HEK293 (cell line): ENCODE data around the gene DNM1.
A peak's percentile ranks its signal among the peaks of the same experiment; 100 is the strongest.

Experiments used
- CTCF ChIA-PET: fragments of 350-600 bp; formaldehyde crosslinking; extraction: SDS; loops from one replicate; lab custom pipeline; 2021; ENCODE audit warnings: antibody characterized with exemption; lab: Yijun Ruan, JAX
- POLR2A ChIA-PET: fragments of 300-600 bp; formaldehyde crosslinking; extraction: SDS; loops from one replicate; lab custom pipeline; 2020; ENCODE audit warnings: antibody characterized with exemption, inconsistent platforms; lab: Yijun Ruan, JAX
- H3K27ac ChIP-seq: fragments of 200-500 bp; sonication (Bioruptor generic); 2 replicates; pipeline ENCODE4 v1.5.1; 2014; ENCODE audit warnings: low read depth, low read length, control low read depth, inconsistent platforms; ENCODE audit errors: extremely low read depth
- H3K36me3 ChIP-seq, 2 experiments: fragments of 200-500 bp in 1 of 2; sonication (Bioruptor generic) in 1 of 2; 1 replicate in 1 of 2; 2 replicates in 1 of 2; pipeline ENCODE4 v1.5.1; 2014 to 2017; ENCODE audit warnings: inconsistent platforms in 2 of 2, low read length in 2 of 2; ENCODE audit not compliant: control insufficient read depth in 2 of 2, insufficient read depth in 1 of 2
- H3K4me1 ChIP-seq: fragments of 200-500 bp; sonication (Bioruptor generic); 2 replicates; pipeline ENCODE4 v1.5.1; 2014; ENCODE audit warnings: mild to moderate bottlenecking, low read length, inconsistent platforms; ENCODE audit not compliant: control insufficient read depth, insufficient read depth
- H3K4me3 ChIP-seq: 2 replicates; pipeline ENCODE4 v1.5.1; 2011; ENCODE audit warnings: low read depth, mild to moderate bottlenecking, control low read depth, low read length, moderate library complexity
- H3K9me3 ChIP-seq: fragments of 200-500 bp; sonication (Bioruptor generic); 2 replicates; pipeline ENCODE4 v1.5.1; 2014; ENCODE audit warnings: low read depth, low read length, inconsistent platforms; ENCODE audit not compliant: control insufficient read depth, insufficient read depth
- EGR2 ChIP-seq: fragments of 450-650 bp; formaldehyde crosslinking; IDR thresholded peaks from 2 replicates; pipeline ENCODE4 v1.5.1; 2016; ENCODE audit warnings: low read depth, missing biosample characterization, missing genetic modification characterization
- SALL2 ChIP-seq: fragments of 450-650 bp; formaldehyde crosslinking; IDR thresholded peaks from 2 replicates; pipeline ENCODE4 v1.5.0; 2017; ENCODE audit warnings: missing biosample characterization, mild to moderate bottlenecking, missing genetic modification characterization, borderline replicate concordance
- SCRT2 ChIP-seq: fragments of 450-650 bp; formaldehyde crosslinking; IDR thresholded peaks from 2 replicates; pipeline ENCODE4 v1.5.1; 2016; ENCODE audit warnings: missing biosample characterization, missing genetic modification characterization
- ZFHX2 ChIP-seq: fragments of 450-650 bp; formaldehyde crosslinking; conservative IDR thresholded peaks from 2 replicates; pipeline ENCODE4 v1.5.1; 2016; ENCODE audit warnings: missing biosample characterization, missing genetic modification characterization
- ZNF114 ChIP-seq: fragments of 450-650 bp; formaldehyde crosslinking; IDR thresholded peaks from 2 replicates; pipeline ENCODE4 v1.5.0; 2017; ENCODE audit warnings: missing biosample characterization, missing genetic modification characterization
- ZNF302 ChIP-seq: fragments of 450-650 bp; formaldehyde crosslinking; IDR thresholded peaks from 2 replicates; pipeline ENCODE4 v1.5.1; 2016; ENCODE audit warnings: missing biosample characterization, missing genetic modification characterization, low read depth
- ZNF423 ChIP-seq: fragments of 450-650 bp; formaldehyde crosslinking; IDR thresholded peaks from 2 replicates; pipeline ENCODE4 v1.5.1; 2016; ENCODE audit warnings: missing biosample characterization, missing genetic modification characterization
- ZNF596 ChIP-seq: fragments of 450-650 bp; IDR thresholded peaks from 2 replicates; pipeline ENCODE4 v1.5.0; 2018; ENCODE audit warnings: missing biosample characterization, mild to moderate bottlenecking, missing genetic modification characterization, moderate library complexity
- TF ChIP-seq, protein P1 (sequence below): fragments of 450-650 bp; formaldehyde crosslinking; IDR thresholded peaks from 2 replicates; pipeline ENCODE4 v1.5.1; 2016; ENCODE audit warnings: missing biosample characterization, missing genetic modification characterization
- TF ChIP-seq, protein P2 (sequence below): fragments of 450-650 bp; formaldehyde crosslinking; IDR thresholded peaks from 2 replicates; pipeline ENCODE4 v1.5.1; 2016; ENCODE audit warnings: missing biosample characterization, missing genetic modification characterization
- TF ChIP-seq, protein P3 (sequence below): fragments of 450-650 bp; formaldehyde crosslinking; IDR thresholded peaks from 2 replicates; pipeline ENCODE4 v1.5.1; 2016; ENCODE audit warnings: missing biosample characterization, missing genetic modification characterization

The DNM1 gene

DNA sequence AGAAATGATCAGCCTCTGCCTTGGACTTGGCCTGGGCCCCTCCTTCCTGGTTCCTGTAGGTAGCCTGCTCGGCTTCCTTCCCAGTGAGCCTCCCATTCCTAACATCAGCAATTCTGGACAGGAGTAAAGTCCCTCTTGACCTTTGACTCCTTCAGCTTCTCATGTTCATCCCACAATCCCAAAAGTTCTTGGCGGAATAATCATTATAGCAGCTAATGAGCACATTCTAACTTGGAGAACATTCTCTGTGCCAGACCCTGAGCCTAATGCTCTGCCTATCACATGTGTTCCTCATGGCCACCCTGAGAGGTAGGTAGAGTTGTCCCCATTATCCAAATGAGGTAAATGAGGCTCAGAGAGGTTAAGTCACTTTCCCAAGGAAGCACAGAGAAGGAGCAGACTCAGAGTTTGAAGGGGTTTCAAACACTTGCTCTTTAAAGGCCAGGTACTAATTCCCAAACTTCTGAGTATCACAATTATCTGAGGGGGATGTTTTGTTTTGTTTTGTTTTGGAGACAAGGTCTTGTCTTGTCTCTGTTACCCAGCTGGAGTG, 94.1 kb downstream of the DNM1 start:
- no peaks in the 10 kb centered on the region for H3K4me1 ChIP-seq
- H3K36me3 ChIP-seq, result no peaks in the 10 kb centered on the region
- POLR2A ChIA-PET, result no interaction called here
- H3K4me3 ChIP-seq, result no peak overlapping the region
- H3K9me3 ChIP-seq, result no peaks in the 10 kb centered on the region
- no peak overlapping the region for H3K27ac ChIP-seq
- CTCF ChIA-PET, result interaction anchor here (0.5 to 2.4 kb wide), 7 partner anchors 8 to 781 kb away, joined by 3 to 11 read pairs (median 4); no protein-coding TSS in a partner anchor
- TF ChIP-seq EGR2 (tag by site-specific recombination), result no peak
- TF ChIP-seq, protein P1, sequence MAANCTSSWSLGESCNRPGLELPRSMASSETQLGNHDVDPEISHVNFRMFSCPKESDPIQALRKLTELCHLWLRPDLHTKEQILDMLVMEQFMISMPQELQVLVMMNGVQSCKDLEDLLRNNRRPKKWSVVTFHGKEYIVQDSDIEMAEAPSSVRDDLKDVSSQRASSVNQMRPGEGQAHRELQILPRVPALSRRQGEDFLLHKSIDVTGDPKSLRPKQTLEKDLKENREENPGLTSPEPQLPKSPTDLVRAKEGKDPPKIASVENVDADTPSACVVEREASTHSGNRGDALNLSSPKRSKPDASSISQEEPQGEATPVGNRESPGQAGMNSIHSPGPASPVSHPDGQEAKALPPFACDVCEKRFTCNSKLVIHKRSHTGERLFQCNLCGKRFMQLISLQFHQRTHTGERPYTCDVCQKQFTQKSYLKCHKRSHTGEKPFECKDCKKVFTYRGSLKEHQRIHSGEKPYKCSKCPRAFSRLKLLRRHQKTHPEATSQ (tag by site-specific recombination), result no peak
- TF ChIP-seq ZNF302 (tag by site-specific recombination), result no peak
- TF ChIP-seq, protein P2, sequence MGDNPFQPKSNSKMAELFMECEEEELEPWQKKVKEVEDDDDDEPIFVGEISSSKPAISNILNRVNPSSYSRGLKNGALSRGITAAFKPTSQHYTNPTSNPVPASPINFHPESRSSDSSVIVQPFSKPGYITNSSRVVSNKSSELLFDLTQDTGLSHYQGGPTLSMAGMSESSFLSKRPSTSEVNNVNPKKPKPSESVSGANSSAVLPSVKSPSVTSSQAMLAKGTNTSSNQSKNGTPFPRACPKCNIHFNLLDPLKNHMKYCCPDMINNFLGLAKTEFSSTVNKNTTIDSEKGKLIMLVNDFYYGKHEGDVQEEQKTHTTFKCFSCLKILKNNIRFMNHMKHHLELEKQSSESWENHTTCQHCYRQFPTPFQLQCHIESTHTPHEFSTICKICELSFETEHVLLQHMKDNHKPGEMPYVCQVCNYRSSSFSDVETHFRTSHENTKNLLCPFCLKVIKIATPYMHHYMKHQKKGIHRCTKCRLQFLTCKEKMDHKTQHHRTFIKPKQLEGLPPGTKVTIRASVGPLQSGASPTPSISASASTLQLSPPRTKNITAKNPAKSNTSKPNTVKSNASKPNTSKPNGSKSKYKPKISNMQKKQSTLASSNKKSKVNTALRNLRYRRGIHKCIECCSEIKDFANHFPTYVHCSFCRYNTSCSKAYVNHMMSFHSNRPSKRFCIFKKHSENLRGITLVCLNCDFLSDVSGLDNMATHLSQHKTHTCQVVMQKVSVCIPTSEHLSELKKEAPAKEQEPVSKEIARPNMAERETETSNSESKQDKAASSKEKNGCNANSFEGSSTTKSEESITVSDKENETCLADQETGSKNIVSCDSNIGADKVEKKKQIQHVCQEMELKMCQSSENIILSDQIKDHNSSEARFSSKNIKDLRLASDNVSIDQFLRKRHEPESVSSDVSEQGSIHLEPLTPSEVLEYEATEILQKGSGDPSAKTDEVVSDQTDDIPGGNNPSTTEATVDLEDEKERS (tag by site-specific recombination), result no peak
- TF ChIP-seq ZNF423 (tag by site-specific recombination), result no peak

DNA sequence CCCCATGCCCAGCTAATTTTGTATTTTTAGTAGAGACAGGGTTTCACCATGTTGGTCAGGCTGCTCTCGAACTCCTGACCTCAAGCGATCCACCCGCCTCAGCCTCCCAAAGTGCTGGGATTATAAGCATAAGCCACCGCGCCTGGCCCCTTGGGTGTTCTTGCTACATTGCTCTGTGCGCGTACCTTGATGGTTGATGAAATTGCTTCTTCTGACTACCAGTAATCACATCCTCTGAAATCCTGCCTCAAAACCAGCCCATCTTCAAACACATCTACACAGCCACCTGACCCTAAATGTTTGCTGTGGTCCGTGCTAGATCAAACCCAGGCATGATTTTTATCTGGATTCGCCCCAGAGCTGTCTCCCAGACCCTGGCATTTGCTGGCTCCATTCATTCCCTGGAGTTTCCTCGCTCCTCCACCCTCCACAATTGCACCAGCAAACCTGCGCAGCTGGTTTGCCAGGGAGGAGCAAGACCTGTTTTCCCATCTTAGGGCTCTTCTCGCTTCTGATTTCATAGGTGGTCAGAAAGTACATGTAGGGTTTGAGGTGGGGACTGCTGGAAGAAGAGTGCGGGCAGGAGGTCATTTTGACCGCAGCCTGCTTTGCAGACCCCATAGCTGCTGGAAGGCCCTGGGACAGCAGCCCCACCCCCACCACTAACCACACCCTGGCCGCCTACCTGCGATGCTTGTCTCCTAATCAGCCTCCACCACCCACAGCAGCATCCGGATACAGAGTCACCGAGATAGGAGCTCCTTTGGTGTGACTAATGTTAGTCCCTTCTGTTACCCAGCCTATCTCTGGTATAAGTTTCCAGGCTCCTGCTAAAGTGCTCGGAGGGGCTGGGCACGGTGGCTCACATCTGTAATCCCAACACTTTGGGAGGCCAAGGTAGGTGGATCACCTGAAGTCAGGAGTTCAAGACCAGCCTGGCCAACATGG, 95.6 kb downstream of the DNM1 start:
- no peaks in the 10 kb centered on the region for H3K9me3 ChIP-seq
- no peak overlapping the region for H3K4me3 ChIP-seq
- no peak overlapping the region for H3K27ac ChIP-seq
- ChIA-PET CTCF (interaction anchor here (0.7 to 2.2 kb wide), 5 partner anchors 43 to 938 kb away, joined by 3 to 7 read pairs (median 4); no protein-coding TSS in a partner anchor), POLR2A (interaction anchor here (1.4 kb wide), 1 partner anchor 23 kb away, joined by 6 read pairs; the partner anchor contains the start of genes GOLGA2 and SWI5)
- H3K36me3 ChIP-seq, result no peaks in the 10 kb centered on the region
- TF ChIP-seq EGR2 (tag by site-specific recombination) (0 out of 2 replicates have a peak, but pooled peaks have one; percentile 13), ZNF596 (tag by site-specific recombination) (no peak), ZFHX2 (tag by site-specific recombination) (0 out of 2 replicates have a peak, but pooled peaks have one; percentile 16), ZNF114 (tag by site-specific recombination) (no peak)
- H3K4me1 ChIP-seq, result no peaks in the 10 kb centered on the region

DNA sequence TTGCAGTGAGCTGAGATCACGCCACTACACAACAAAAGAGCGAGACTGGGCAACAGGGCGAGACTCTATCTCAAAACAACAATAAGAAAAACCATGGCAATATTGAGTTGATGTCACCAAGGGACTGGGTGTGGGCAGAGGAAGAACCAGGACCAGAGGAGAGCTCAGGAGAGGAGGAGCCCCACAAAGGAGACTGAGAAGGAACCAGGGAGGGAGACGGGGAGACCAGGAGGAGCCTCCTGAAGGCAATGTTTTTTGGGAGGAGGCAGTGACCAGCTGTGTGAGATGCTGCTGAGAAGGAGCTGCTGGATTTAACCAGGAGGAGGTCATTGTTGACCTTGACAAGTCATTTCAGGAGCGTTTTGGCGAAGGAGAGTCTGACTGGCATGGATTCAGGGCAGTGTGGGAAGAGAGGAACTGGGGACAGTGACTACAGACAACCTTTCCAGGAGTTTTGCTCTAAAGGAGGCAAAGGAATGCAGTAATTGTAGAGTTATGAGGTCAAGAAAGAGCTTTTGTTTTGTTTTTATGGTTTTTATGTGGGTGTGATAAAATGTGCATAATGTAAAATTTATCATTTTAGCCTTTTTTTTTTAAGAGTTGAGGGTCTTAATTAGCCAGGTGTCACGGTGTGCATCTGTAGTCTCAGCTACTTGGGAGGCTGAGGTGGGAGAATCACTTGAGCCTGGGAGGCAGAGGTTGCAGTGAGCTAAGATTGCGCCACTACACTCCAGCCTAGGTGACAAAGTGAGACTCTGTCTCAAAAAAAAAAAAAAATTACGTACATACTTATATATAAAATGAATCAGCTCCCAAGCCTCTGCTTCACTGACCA, 101.2 kb downstream of the DNM1 start:
- ChIA-PET POLR2A (interaction anchor here (0.6 to 1.6 kb wide), 5 partner anchors 8 to 217 kb away, joined by 4 to 5 read pairs (median 4); partner anchors contain the start of genes CERCAM, GOLGA2 and SWI5), CTCF (interaction anchor here (0.6 to 2.1 kb wide), 7 partner anchors 9 to 68 kb away, joined by 3 to 8 read pairs (median 4); no protein-coding TSS in a partner anchor)
- Histone ChIP-seq H3K4me3 (no peak overlapping the region), H3K36me3 (peaks cover 4 to 9% of the 10 kb centered on the region in 2 experiments; a peak in 2 of 3 replicates), H3K9me3 (no peaks in the 10 kb centered on the region), H3K4me1 (no peaks in the 10 kb centered on the region), H3K27ac (no peak overlapping the region)
- TF ChIP-seq, protein P3, sequence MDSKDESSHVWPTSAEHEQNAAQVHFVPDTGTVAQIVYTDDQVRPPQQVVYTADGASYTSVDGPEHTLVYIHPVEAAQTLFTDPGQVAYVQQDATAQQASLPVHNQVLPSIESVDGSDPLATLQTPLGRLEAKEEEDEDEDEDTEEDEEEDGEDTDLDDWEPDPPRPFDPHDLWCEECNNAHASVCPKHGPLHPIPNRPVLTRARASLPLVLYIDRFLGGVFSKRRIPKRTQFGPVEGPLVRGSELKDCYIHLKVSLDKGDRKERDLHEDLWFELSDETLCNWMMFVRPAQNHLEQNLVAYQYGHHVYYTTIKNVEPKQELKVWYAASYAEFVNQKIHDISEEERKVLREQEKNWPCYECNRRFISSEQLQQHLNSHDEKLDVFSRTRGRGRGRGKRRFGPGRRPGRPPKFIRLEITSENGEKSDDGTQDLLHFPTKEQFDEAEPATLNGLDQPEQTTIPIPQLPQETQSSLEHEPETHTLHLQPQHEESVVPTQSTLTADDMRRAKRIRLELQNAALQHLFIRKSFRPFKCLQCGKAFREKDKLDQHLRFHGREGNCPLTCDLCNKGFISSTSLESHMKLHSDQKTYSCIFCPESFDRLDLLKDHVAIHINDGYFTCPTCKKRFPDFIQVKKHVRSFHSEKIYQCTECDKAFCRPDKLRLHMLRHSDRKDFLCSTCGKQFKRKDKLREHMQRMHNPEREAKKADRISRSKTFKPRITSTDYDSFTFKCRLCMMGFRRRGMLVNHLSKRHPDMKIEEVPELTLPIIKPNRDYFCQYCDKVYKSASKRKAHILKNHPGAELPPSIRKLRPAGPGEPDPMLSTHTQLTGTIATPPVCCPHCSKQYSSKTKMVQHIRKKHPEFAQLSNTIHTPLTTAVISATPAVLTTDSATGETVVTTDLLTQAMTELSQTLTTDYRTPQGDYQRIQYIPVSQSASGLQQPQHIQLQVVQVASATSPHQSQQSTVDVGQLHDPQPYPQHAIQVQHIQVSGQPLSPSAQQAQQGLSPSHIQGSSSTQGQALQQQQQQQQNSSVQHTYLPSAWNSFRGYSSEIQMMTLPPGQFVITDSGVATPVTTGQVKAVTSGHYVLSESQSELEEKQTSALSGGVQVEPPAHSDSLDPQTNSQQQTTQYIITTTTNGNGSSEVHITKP (tag by site-specific recombination), result peak; percentile 35; the same call in 1 of the 2 replicates
- TF ChIP-seq SALL2 (tag by site-specific recombination), result no peak
- TF ChIP-seq SCRT2 (tag by site-specific recombination), result no peak
